HepG2 (cell line): ENCODE results near the gene CYTH1. TPM values are rescaled to one million over a fixed set of nuclear protein-coding genes. Genes with fewer than 3 reads are reported as not detected.

Source experiments
- AGO1 ChIP-seq: fragments of 200-400 bp; formaldehyde crosslinking; IDR thresholded peaks from 2 replicates; pipeline ENCODE4 v1.6.1; 2017; ENCODE audit warnings: mild to moderate bottlenecking, low read depth, low read length, moderate library complexity; ENCODE audit not compliant: poor library complexity, severe bottlenecking
- CENPX ChIP-seq: sonication (generic); formaldehyde crosslinking; IDR thresholded peaks from 2 replicates; pipeline ENCODE4 v1.9.0; 2021; ENCODE audit warnings: mild to moderate bottlenecking, missing genetic modification reagents, moderate library complexity
- CHCHD3 ChIP-seq: sonication (generic); formaldehyde crosslinking; IDR thresholded peaks from 2 replicates; pipeline ENCODE4 v1.8.0; 2022; ENCODE audit warnings: mild to moderate bottlenecking, missing genetic modification reagents, moderate library complexity
- DZIP1 ChIP-seq: sonication (generic); formaldehyde crosslinking; IDR thresholded peaks from 2 replicates; pipeline ENCODE4 v1.5.0; 2020; ENCODE audit warnings: mild to moderate bottlenecking, missing genetic modification reagents
- E2F2 ChIP-seq: sonication (generic); formaldehyde crosslinking; IDR thresholded peaks from 2 replicates; pipeline ENCODE4 v1.4.0; 2020; ENCODE audit warnings: missing genetic modification reagents, borderline replicate concordance
- EHMT2 ChIP-seq: fragments of 200-600 bp; sonication (generic); IDR thresholded peaks from 2 replicates; pipeline ENCODE4 v1.7.0; 2017; ENCODE audit warnings: antibody characterized with exemption, low read depth, low read length, borderline replicate concordance
- ESRRA ChIP-seq: sonication (generic); formaldehyde crosslinking; IDR thresholded peaks from 2 replicates; pipeline ENCODE4 v1.5.1; 2020; ENCODE audit warnings: mild to moderate bottlenecking, low read depth, missing genetic modification reagents
- GPBP1L1 ChIP-seq: sonication (generic); formaldehyde crosslinking; IDR thresholded peaks from 2 replicates; pipeline ENCODE4 v1.5.0; 2020; ENCODE audit warnings: mild to moderate bottlenecking, missing genetic modification reagents
- GTF2F1 ChIP-seq: fragments of 150-350 bp; IDR thresholded peaks from 2 replicates; pipeline ENCODE4 v1.6.1; 2014; ENCODE audit warnings: low read length
- JARID2 ChIP-seq: sonication (generic); formaldehyde crosslinking; IDR thresholded peaks from 2 replicates; pipeline ENCODE4 v1.8.1; 2023; ENCODE audit warnings: missing genetic modification reagents, inconsistent platforms; ENCODE audit not compliant: insufficient replicate concordance
- KAT2B ChIP-seq: fragments of 150-350 bp; IDR thresholded peaks from 2 replicates; pipeline ENCODE4 v1.6.1; 2014; ENCODE audit warnings: low read depth, low read length, borderline replicate concordance
- TAF1 ChIP-seq: sonication (generic); formaldehyde crosslinking; IDR thresholded peaks from 2 replicates; pipeline ENCODE4 v1.4.0; 2020; ENCODE audit warnings: missing genetic modification reagents
- TMF1 ChIP-seq: sonication (generic); formaldehyde crosslinking; IDR thresholded peaks from 2 replicates; pipeline ENCODE4 v1.8.1; 2022; ENCODE audit warnings: low read depth, missing genetic modification reagents
- ZFP1 ChIP-seq: IDR thresholded peaks from 2 replicates; pipeline ENCODE4 v1.6.1; 2016
- ZIK1 ChIP-seq: sonication (generic); formaldehyde crosslinking; IDR thresholded peaks from 2 replicates; pipeline ENCODE4 v1.5.0; 2020; ENCODE audit warnings: mild to moderate bottlenecking, low read depth, missing genetic modification reagents, borderline replicate concordance
- ZNF546 ChIP-seq: sonication (generic); formaldehyde crosslinking; conservative IDR thresholded peaks from 2 replicates; pipeline ENCODE4 v1.8.1; 2023; ENCODE audit warnings: mild to moderate bottlenecking, missing genetic modification reagents
- ZNF709 ChIP-seq: sonication (generic); formaldehyde crosslinking; IDR thresholded peaks from 2 replicates; pipeline ENCODE4 v1.5.0; 2020; ENCODE audit warnings: mild to moderate bottlenecking, missing genetic modification reagents
- ZSCAN22 ChIP-seq: sonication (generic); formaldehyde crosslinking; IDR thresholded peaks from 2 replicates; pipeline ENCODE4 v1.4.0; 2020; ENCODE audit warnings: mild to moderate bottlenecking, missing genetic modification reagents
- polyA plus RNA-seq, 8 experiments: library from polyadenylated mRNA; depleted of rRNA in 3 of 8; stranded (reverse) in 7 of 8; unstranded in 1 of 8; fragments of >200 nt; fragmentation: Illumina TruSeq in 4 of 8; extraction: Trizol in 4 of 8; gene quantifications; 2 replicates each; pipeline versions ENCODE4 v1.2.1 to v1.2.3, GENCODE V29; 2011 to 2016; ENCODE audit warnings: low read depth in 4 of 8, missing spikeins in 1 of 8, mixed read lengths in 1 of 8; ENCODE audit not compliant: insufficient read depth in 1 of 8
- total RNA-seq, 5 experiments: library from RNA; depleted of rRNA; stranded (reverse); fragments of >200 nt; fragmentation: Illumina TruSeq; extraction: Trizol; gene quantifications; 2 replicates each; pipeline ENCODE4 v1.2.3, GENCODE V29; 2016; ENCODE audit warnings: low read depth in 1 of 5

The CYTH1 gene
- total and polyA plus RNA-seq, 2 of the 13 experiments (the other 11 are each of a cell fraction or from before 2014, with no cell fraction given), result 20.1 to 48.9 TPM

- no peak for TF ChIP-seq DZIP1 (CRISPR knock-in tag)
- TF ChIP-seq EHMT2, result no peak
- no peak for TF ChIP-seq ZNF709 (CRISPR knock-in tag)
- TF ChIP-seq KAT2B, result no peak
- TF ChIP-seq ESRRA (CRISPR knock-in tag), result peak; percentile 84; the same call in 1 of the 2 replicates
- no peak for TF ChIP-seq TAF1
- no peak for TF ChIP-seq CENPX (CRISPR knock-in tag)
- no peak for TF ChIP-seq GPBP1L1 (CRISPR knock-in tag)
- TF ChIP-seq GTF2F1, result no peak
- no peak for TF ChIP-seq E2F2 (CRISPR knock-in tag)
- 0 out of 2 replicates have a peak, but pooled peaks have one; percentile 31 for TF ChIP-seq ZNF546 (CRISPR knock-in tag)
- TF ChIP-seq ZFP1 (CRISPR knock-in tag), result peak; percentile 89
- no peak for TF ChIP-seq JARID2 (CRISPR knock-in tag)
- no peak for TF ChIP-seq CHCHD3 (CRISPR knock-in tag)
- TF ChIP-seq ZSCAN22, result no peak
- no peak for TF ChIP-seq ZIK1 (CRISPR knock-in tag)
- TF ChIP-seq AGO1, result no peak
- 0 out of 2 replicates have a peak, but pooled peaks have one; percentile 50 for TF ChIP-seq TMF1 (CRISPR knock-in tag)
Measured at GRCh38 chr17:78650093-78650715, 131.9 kb downstream of the CYTH1 start (continued).
